Sciatic nerve (tissue), 2 donors: ENCODE measurements around the gene PDK1. TPM values are rescaled to one million over a fixed set of nuclear protein-coding genes. Genes with fewer than 3 reads are reported as not detected.

Experiments used
- ATAC-seq: fragments of 200-7000 bp; cut with Tn5 transposase; one replicate; pipeline ENCODE4 v1.9.1; 2020; ENCODE audit warnings: mild to moderate bottlenecking, moderate library complexity
- DNase-seq: peaks from one replicate; pipeline ENCODE4 v3.0.0-alpha.2; 2020; ENCODE audit warnings: low spot score
- intact Hi-C: fragments of 100-400 bp; cut with DNase I; formaldehyde crosslinking; loops from one replicate; pipeline ENCODE4 v1.14.2; 2022
- total RNA-seq: library from RNA; stranded (reverse); fragmentation: NEBNext Ultra II Directional; extraction: Animal tissue kit (Norgen Biotek cat#: 25700); gene quantifications from one replicate; pipeline ENCODE4 v1.2.1, GENCODE V29; 2021
- donor health status: DM: no; HTN: no; CAD: no.
- donor health status: DM: no; HTN: no; CAD: no.

PDK1 gene
- total RNA-seq, 1 donor from 2014 or later = 18.9 TPM

- intact Hi-C loops = no loop called here
- ATAC-seq = no peak
- DNase-seq = no peak
Measured at GRCh38 chr2:172624996-172625395, 69.1 kb downstream of the PDK1 start.

GRCh38 chr2:172627181-172627580 is 71.3 kb downstream of the PDK1 start:
- intact Hi-C loops = no loop called here
- DNase-seq = no peak
- ATAC-seq = no peak

- intact Hi-C loops = no loop called here
- ATAC-seq = no peak
- no peak for DNase-seq
Measured at GRCh38 chr2:172628085-172628484, 72.2 kb downstream of the PDK1 start.

GRCh38 chr2:172629586-172629985 is 73.7 kb downstream of the PDK1 start:
- DNase-seq = no peak
- intact Hi-C loops = no loop called here
- no peak for ATAC-seq

GRCh38 chr2:172630181-172630580 is 74.3 kb downstream of the PDK1 start:
- intact Hi-C loops = no loop called here
- no peak for DNase-seq
- ATAC-seq = no peak

GRCh38 chr2:172634477-172634876 is 78.6 kb downstream of the PDK1 start:
- DNase-seq = no peak
- intact Hi-C loops = no loop called here
- ATAC-seq = no peak

- intact Hi-C loops = no loop called here
- DNase-seq (no peak), ATAC-seq (no peak)
Measured at GRCh38 chr2:172635548-172635947, 79.7 kb downstream of the PDK1 start.

- intact Hi-C loops = no loop called here
Measured at GRCh38 chr2:172639256-172639655, 83.4 kb downstream of the PDK1 start.

GRCh38 chr2:172639823-172640222 is 83.9 kb downstream of the PDK1 start:
- DNase-seq (no peak), ATAC-seq (no peak)
- intact Hi-C loops = no loop called here

More at GRCh38 chr2:172639256-172639655, 83.4 kb downstream of the PDK1 start:
- no peak for ATAC-seq
- no peak for DNase-seq

- intact Hi-C loops = no loop called here
- no peak for DNase-seq
- ATAC-seq = no peak
Measured at GRCh38 chr2:172640389-172640788, 84.5 kb downstream of the PDK1 start.

GRCh38 chr2:172642301-172643020 is 86.6 kb downstream of the PDK1 start:
- intact Hi-C loops = no loop called here
- ATAC-seq = no peak
- DNase-seq = no peak

GRCh38 chr2:172643142-172643541 is 87.3 kb downstream of the PDK1 start:
- ATAC-seq (no peak), DNase-seq (no peak)
- intact Hi-C loops = no loop called here

GRCh38 chr2:172647439-172647838 is 91.5 kb downstream of the PDK1 start:
- DNase-seq (no peak), ATAC-seq (no peak)
- intact Hi-C loops = no loop called here

- intact Hi-C loops = no loop called here
- ATAC-seq (no peak), DNase-seq (no peak)
Measured at GRCh38 chr2:172655091-172655837, 99.4 kb downstream of the PDK1 start.

GRCh38 chr2:172655838-172656573 is 100.1 kb downstream of the PDK1 start:
- ATAC-seq = no peak
- no peak for DNase-seq
- intact Hi-C loops = no loop called here

Other genes starting within 250 kb of the PDK1 start
- 606 TPM for gene ITGA6, start 128.5 kb upstream of the PDK1 start, total RNA-seq
- gene RAPGEF4, start 179.8 kb downstream of the PDK1 start, total RNA-seq = 9.3 TPM